H1 (cell line): Measurements from ENCODE around the gene MBD5. TPM values are rescaled to one million over a fixed set of nuclear protein-coding genes. Genes with fewer than 3 reads are reported as not detected.

Experiments
- CTBP2 ChIP-seq: IDR thresholded peaks from 2 replicates; pipeline ENCODE4 v1.7.0; 2011; ENCODE audit warnings: borderline replicate concordance, mild to moderate bottlenecking, moderate library complexity, mixed read lengths, low read length; ENCODE audit not compliant: insufficient read depth, insufficient read length
- EZH2 ChIP-seq: fragments of 200-600 bp; sonication (generic); IDR thresholded peaks from 2 replicates; pipeline ENCODE4 v1.7.1; 2012; ENCODE audit warnings: low read depth, mild to moderate bottlenecking, moderate library complexity, low read length, inconsistent platforms; ENCODE audit not compliant: severe bottlenecking
- KDM4A ChIP-seq: IDR thresholded peaks from one replicate; pipeline ENCODE4 v1.7.1; 2012; ENCODE audit warnings: low read depth, mild to moderate bottlenecking, moderate library complexity, low read length, inconsistent platforms; ENCODE audit not compliant: severe bottlenecking
- SIX5 ChIP-seq: IDR thresholded peaks from 2 replicates; pipeline ENCODE4 v1.6.1; 2011; ENCODE audit warnings: mild to moderate bottlenecking, low read depth, low read length
- polyA plus RNA-seq, 7 experiments: library from polyadenylated mRNA; depleted of rRNA in 3 of 7; stranded (reverse) in 5 of 7; unstranded in 2 of 7; fragments of >200 nt in 5 of 7; fragments of 200-250 nt in 2 of 7; gene quantifications; 1 replicate in 5 of 7; 2 replicates in 1 of 7; 4 replicates in 1 of 7; pipeline versions ENCODE4 v1.2.1 to v1.2.3, GENCODE V29; 2011 to 2013; ENCODE audit warnings: missing spikeins in 2 of 7, mixed read lengths in 2 of 7
- total RNA-seq: library from RNA; stranded (reverse); fragmentation: NEBNext Ultra II Directional; extraction: Animal tissue kit (Norgen Biotek cat#: 25700); gene quantifications from 2 replicates; pipeline ENCODE4 v1.2.1, GENCODE V29; 2021
- TF ChIP-seq, protein P1 (sequence below), 3 experiments: IDR thresholded peaks; 1 replicate in 2 of 3; 2 replicates in 1 of 3; pipeline versions ENCODE4 v1.5.1 to v1.6.1; 2011; ENCODE audit warnings: low read length in 3 of 3, mild to moderate bottlenecking in 3 of 3, inconsistent platforms in 2 of 3, low read depth in 1 of 3, moderate library complexity in 1 of 3; ENCODE audit not compliant: insufficient read depth in 1 of 3; ENCODE audit errors: control extremely low read depth in 1 of 3
- TF ChIP-seq, protein P2 (sequence below): IDR thresholded peaks from 2 replicates; pipeline ENCODE4 v1.6.1; 2012; ENCODE audit warnings: low read length, inconsistent platforms

MBD5 gene
- total and polyA plus RNA-seq, 2 of the 8 experiments (the other 6 are each of a cell fraction or from before 2014, with no cell fraction given), result 9.7 to 29.4 TPM

DNA sequence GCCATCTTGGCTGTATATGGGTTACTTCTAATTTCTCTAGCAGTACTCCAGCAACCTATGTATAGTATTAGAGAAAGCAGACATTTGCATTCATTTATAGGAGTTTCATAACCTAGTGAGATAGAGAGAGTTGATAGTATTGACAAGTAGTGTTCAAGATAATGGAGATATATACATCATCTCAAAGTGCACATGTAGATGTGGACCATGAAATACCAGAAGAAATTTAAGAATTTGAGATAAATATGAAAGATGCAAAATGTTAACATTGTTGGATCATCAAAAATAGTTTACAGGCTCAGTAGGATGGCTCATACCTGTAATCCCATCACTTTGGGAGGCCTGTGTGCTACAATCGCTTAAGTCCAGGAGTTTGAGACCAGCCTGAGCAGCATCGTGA, 243.0 kb downstream of the MBD5 start (continued):
- TF ChIP-seq CTBP2 (no peak), SIX5 (no peak), EZH2 (no peak), KDM4A (no peak)
- TF ChIP-seq, protein P1, sequence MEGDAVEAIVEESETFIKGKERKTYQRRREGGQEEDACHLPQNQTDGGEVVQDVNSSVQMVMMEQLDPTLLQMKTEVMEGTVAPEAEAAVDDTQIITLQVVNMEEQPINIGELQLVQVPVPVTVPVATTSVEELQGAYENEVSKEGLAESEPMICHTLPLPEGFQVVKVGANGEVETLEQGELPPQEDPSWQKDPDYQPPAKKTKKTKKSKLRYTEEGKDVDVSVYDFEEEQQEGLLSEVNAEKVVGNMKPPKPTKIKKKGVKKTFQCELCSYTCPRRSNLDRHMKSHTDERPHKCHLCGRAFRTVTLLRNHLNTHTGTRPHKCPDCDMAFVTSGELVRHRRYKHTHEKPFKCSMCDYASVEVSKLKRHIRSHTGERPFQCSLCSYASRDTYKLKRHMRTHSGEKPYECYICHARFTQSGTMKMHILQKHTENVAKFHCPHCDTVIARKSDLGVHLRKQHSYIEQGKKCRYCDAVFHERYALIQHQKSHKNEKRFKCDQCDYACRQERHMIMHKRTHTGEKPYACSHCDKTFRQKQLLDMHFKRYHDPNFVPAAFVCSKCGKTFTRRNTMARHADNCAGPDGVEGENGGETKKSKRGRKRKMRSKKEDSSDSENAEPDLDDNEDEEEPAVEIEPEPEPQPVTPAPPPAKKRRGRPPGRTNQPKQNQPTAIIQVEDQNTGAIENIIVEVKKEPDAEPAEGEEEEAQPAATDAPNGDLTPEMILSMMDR (IDR thresholded peaks at IDR 0.05; ENCODE audit: control extremely low read depth in 1 of 3, insufficient read depth in 1 of 3, low read depth in 1 of 3, low read length in 3 of 3), result no peak
- TF ChIP-seq, protein P2, sequence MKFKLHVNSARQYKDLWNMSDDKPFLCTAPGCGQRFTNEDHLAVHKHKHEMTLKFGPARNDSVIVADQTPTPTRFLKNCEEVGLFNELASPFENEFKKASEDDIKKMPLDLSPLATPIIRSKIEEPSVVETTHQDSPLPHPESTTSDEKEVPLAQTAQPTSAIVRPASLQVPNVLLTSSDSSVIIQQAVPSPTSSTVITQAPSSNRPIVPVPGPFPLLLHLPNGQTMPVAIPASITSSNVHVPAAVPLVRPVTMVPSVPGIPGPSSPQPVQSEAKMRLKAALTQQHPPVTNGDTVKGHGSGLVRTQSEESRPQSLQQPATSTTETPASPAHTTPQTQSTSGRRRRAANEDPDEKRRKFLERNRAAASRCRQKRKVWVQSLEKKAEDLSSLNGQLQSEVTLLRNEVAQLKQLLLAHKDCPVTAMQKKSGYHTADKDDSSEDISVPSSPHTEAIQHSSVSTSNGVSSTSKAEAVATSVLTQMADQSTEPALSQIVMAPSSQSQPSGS, result no peak
